Breast epithelium (tissue), 4 donors: ENCODE measurements around the gene NOL6. TPM values are rescaled to one million over a fixed set of nuclear protein-coding genes. Genes with fewer than 3 reads are reported as not detected.
A peak's percentile ranks its signal among the peaks of the same experiment; 100 is the strongest.
"Not testable (repeated sequence)": the region's sequence is repeated elsewhere in the genome, so short reads cannot be mapped to it uniquely, and the experiment has no call there.

Experiments
- DNase-seq, 2 donors: peaks; one replicate each; pipeline ENCODE4 v3.0.0-alpha.2; 2019; ENCODE audit warnings: low spot score in 2 of 2
- H3K27ac ChIP-seq, 2 donors: fragments of 200-600 bp; sonication (generic) in 1 of 2; one replicate each; pipeline ENCODE4 v1.5.1; 2016 to 2019; ENCODE audit warnings: mild to moderate bottlenecking in 1 of 2
- H3K27me3 ChIP-seq, 2 donors: fragments of 200-600 bp; sonication (generic) in 1 of 2; one replicate each; pipeline versions ENCODE4 v1.5.1 to v1.6.0; 2017 to 2019; ENCODE audit warnings: control low read depth in 1 of 2, mild to moderate bottlenecking in 1 of 2
- H3K36me3 ChIP-seq: fragments of 200-600 bp; one replicate; pipeline ENCODE4 v1.5.1; 2019
- H3K4me1 ChIP-seq, 2 donors: fragments of 200-600 bp; sonication (generic); one replicate each; pipeline ENCODE4 v1.5.1; 2016 to 2019; ENCODE audit warnings: control low read depth in 1 of 2
- H3K4me3 ChIP-seq, 3 donors: fragments of 200-600 bp; sonication (generic); 1 replicate in 2 of 3; 2 replicates in 1 of 3; pipeline ENCODE4 v1.5.1; 2016 to 2019; ENCODE audit warnings: mild to moderate bottlenecking in 3 of 3, moderate library complexity in 2 of 3
- H3K9me3 ChIP-seq, 2 donors: fragments of 200-600 bp; sonication (generic) in 1 of 2; one replicate each; pipeline ENCODE4 v1.5.1; 2016 to 2019; ENCODE audit warnings: control low read depth in 1 of 2
- POLR2A ChIP-seq: fragments of 450-650 bp; IDR thresholded peaks from one replicate; pipeline ENCODE4 v1.6.1; 2016; ENCODE audit warnings: antibody characterized with exemption, mild to moderate bottlenecking, moderate library complexity
- POLR2AphosphoS5 ChIP-seq, 3 donors: sonication (generic); formaldehyde crosslinking; IDR thresholded peaks; one replicate each; pipeline ENCODE4 v1.6.1; 2017; ENCODE audit warnings: antibody characterized with exemption in 3 of 3
- intact Hi-C: fragments of 100-400 bp; cut with DNase I; formaldehyde crosslinking; loops from one replicate; pipeline ENCODE4 v1.15.1; 2023; ENCODE audit warnings: low total_unique reads
- total RNA-seq, 3 donors: library from RNA; depleted of rRNA; stranded (reverse); fragments of >200 nt; gene quantifications; one replicate each; pipeline ENCODE4 v1.1.0, GENCODE V29; 2016
- TF ChIP-seq, protein P1 (sequence below), 3 donors: fragments of 450-650 bp; IDR thresholded peaks; one replicate each; pipeline ENCODE4 v1.5.1; 2016 to 2017; ENCODE audit warnings: antibody characterized with exemption in 3 of 3, mild to moderate bottlenecking in 3 of 3, moderate library complexity in 3 of 3

NOL6 gene
- total RNA-seq, 3 donors from 2014 or later, result 14.2 to 23.9 (median 22.3) TPM

DNA sequence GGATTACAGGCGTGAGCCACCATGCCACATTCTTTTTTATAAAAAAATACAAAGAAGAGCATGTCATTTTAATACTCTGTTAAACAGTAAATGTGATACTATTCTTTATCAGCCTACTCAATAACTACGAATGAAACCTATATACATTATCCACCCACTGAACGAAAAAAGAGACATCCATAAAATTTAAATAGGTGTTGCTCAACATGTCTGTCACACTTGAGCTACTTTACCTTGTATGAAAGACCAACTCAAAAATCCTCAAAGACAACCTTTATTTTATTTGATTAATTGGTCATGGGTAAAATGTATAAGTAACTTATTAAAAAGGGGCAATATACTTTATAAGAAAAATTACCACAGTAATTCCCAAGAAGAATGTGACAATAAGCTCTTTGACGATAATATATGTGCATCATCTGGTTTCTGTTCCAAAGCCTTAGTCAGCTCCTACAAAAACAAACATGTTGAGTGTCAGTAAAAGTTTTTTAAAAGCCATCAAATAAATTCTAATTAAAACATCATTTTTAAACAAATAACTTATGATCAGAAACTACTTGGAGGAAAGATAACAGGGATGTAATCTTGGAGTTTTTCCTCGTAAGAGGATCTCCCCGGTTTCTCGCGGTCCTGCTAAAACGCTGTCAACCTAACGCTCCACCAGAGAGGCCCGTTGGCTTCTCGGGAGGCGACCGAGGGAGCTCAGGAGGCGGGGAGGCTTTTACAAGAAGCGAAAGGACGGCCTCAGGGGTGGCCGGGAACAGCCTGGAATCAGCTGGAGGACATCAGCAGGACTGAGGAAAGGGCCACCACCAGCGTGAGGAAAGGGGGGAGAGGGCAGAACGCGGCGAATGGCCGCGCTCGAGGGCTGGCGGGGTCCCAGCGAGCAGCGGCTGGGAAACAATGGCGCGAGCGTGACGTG lies 36.8 kb upstream of the NOL6 start:
- Histone ChIP-seq H3K4me3 (peak overlapping the region; percentile 57 to 76 (median 63)), H3K36me3 (no peaks in the 10 kb centered on the region), H3K9me3 (no peaks in the 10 kb centered on the region), H3K27ac (peak overlapping the region; percentile 83 to 88), H3K4me1 (no peaks in the 10 kb centered on the region), H3K27me3 (no peaks in the 10 kb centered on the region)
- TF ChIP-seq POLR2A, result no peak
- TF ChIP-seq POLR2AphosphoS5 (IDR thresholded peaks at IDR 0.05), result peak; percentile 35 to 59 (median 35)
- DNase-seq, result peak in 1 of 2 donors; percentile 39
- intact Hi-C loops, result no loop called here

DNA sequence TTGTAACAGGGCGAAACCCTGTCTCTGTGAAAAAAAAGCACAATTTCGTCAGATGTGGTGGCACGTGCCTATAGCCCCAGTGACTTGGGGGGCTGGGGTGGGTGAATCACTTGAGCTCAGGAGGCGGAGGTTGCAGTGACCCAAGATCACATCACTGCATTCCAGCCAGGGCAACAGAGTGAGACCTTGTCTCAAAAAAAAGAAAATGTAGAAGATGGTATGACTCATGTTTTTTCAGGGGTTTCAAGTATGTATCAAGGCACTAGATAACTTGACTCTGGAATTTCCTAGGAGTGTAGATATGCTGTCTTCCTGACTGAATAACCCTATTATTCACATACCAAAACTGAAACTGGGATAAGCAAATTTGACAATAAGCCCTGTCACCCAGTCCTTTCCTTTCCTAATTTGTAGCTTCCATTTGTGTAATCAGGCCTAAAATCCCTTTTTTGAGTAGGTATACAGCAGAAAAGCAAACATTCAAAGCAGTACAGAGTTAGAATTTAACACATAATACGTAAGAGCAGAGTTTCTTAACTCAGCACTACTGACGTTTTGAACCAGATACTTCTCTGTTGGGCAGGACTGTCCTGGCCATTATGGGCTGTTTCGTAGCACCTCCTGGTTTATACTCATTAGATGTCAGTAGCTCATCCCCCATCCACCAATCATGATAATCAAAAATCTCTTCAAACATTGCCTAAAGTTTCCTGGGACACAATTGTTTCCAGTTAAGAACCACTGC lies 33.1 kb upstream of the NOL6 start:
- no peak for DNase-seq
- intact Hi-C loops, result no loop called here
- Histone ChIP-seq H3K4me3 (no peak overlapping the region), H3K9me3 (no peaks in the 10 kb centered on the region), H3K4me1 (no peaks in the 10 kb centered on the region), H3K36me3 (no peaks in the 10 kb centered on the region), H3K27me3 (no peaks in the 10 kb centered on the region), H3K27ac (no peak overlapping the region)
- TF ChIP-seq, protein P1, sequence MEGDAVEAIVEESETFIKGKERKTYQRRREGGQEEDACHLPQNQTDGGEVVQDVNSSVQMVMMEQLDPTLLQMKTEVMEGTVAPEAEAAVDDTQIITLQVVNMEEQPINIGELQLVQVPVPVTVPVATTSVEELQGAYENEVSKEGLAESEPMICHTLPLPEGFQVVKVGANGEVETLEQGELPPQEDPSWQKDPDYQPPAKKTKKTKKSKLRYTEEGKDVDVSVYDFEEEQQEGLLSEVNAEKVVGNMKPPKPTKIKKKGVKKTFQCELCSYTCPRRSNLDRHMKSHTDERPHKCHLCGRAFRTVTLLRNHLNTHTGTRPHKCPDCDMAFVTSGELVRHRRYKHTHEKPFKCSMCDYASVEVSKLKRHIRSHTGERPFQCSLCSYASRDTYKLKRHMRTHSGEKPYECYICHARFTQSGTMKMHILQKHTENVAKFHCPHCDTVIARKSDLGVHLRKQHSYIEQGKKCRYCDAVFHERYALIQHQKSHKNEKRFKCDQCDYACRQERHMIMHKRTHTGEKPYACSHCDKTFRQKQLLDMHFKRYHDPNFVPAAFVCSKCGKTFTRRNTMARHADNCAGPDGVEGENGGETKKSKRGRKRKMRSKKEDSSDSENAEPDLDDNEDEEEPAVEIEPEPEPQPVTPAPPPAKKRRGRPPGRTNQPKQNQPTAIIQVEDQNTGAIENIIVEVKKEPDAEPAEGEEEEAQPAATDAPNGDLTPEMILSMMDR (IDR thresholded peaks at IDR 0.05), result no peak
- no peak for TF ChIP-seq POLR2AphosphoS5 (IDR thresholded peaks at IDR 0.05)
- no peak for TF ChIP-seq POLR2A

DNA sequence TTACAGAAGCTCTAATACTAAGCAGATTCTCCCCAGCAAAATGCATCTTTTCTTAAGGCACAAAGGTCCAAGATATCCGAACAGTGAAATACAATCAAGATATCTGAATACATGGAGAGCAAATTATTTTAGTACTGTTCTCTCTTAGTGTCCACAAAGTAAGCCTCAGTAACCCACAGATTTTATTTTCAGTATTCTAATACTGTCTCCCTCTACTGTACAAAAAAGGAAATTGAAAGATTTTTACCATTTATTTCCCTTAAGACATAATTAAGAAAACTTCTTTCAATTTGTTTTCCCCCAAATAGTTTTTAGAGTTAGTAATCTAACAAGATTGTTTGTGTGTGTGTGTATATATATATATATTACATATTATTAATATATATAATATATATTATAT lies 24.7 kb upstream of the NOL6 start:
- H3K36me3 ChIP-seq, result no peaks in the 10 kb centered on the region

DNA sequence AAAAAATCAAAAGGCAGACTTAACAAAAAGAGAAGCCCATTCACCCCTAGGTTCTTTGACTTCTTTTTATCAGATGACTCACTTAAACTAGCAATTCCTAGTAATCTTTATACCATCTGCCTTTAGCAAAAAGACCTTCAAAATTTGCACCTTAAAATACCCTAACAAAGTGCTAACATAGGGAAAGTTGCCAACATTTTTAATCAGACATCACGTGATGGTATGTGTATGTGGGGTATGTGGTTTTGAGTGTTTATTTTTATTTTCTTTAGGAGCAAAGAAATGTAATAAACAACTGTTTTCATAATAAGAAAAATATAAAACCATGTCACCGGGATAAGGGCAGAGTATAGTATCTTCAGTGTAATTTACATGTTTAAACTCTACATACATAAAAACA lies 20.1 kb upstream of the NOL6 start:
- DNase-seq, intact Hi-C loops, H3K4me1 ChIP-seq, H3K4me3 ChIP-seq, H3K27me3 ChIP-seq, H3K27ac ChIP-seq, H3K36me3 ChIP-seq, H3K9me3 ChIP-seq: not testable (repeated sequence)

More for the DNA sequence above, 24.7 kb upstream of the NOL6 start:
- Histone ChIP-seq H3K27me3 (no peaks in the 10 kb centered on the region), H3K27ac (no peak overlapping the region), H3K4me1 (no peaks in the 10 kb centered on the region), H3K4me3 (no peak overlapping the region), H3K9me3 (no peaks in the 10 kb centered on the region)
- TF ChIP-seq POLR2A (no peak), POLR2AphosphoS5 (IDR thresholded peaks at IDR 0.05) (no peak)
- TF ChIP-seq, protein P1 (IDR thresholded peaks at IDR 0.05), result no peak
- intact Hi-C loops, result no loop called here
- no peak for DNase-seq

DNA sequence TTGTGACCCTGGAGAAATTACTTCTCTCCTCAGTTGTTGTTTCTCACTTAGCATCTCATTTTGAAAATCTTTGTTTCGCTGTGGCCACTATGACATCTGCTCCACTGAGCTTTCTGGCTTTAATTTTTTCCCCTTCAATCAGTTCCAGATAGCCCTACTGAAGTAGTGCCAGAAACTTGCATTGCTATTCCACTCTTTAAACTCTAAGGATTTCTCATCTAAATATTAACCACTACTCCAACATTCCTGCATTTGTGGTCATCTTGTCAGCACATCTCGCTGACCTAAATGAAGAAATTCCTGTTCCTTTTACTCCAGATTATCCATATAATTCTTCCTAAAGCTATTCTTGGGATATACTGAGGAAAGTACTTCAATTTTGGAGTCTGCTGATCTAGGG lies 15.3 kb upstream of the NOL6 start:
- DNase-seq, result no peak
- Histone ChIP-seq H3K27ac (no peak overlapping the region), H3K9me3 (no peaks in the 10 kb centered on the region), H3K4me1 (no peaks in the 10 kb centered on the region), H3K27me3 (no peaks in the 10 kb centered on the region), H3K4me3 (no peak overlapping the region), H3K36me3 (no peaks in the 10 kb centered on the region)
- TF ChIP-seq POLR2AphosphoS5 (IDR thresholded peaks at IDR 0.05) (no peak), POLR2A (no peak)
- TF ChIP-seq, protein P1 (IDR thresholded peaks at IDR 0.05), result no peak
- intact Hi-C loops, result no loop called here

DNA sequence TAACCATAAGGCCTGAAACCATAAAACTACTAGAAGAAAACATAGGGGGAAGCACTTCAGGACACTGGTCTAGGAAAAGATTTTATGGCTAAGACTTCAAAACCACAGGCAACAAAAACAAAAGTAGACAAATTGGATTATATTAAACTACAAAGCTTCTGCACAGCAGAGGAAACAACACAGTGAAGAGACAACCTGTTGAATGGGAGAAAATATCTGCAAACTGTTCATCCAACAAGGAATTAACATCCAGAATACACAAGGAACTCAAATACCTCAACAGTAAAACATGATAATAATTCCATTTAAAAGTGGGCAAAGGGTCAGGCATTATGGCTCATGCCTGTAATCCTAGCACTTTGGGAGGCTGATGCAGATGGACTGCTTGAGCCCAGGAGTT lies 11.6 kb upstream of the NOL6 start:
- intact Hi-C loops, result not testable (repeated sequence)

More for the DNA sequence above, 11.6 kb upstream of the NOL6 start:
- H3K27ac ChIP-seq, H3K27me3 ChIP-seq, H3K4me3 ChIP-seq, H3K9me3 ChIP-seq, H3K36me3 ChIP-seq, DNase-seq, H3K4me1 ChIP-seq: not testable (repeated sequence)
